Left colon (tissue), 2 donors: ENCODE data around the gene TCF7L2. TPM values are rescaled to one million over a fixed set of nuclear protein-coding genes. Genes with fewer than 3 reads are reported as not detected.

Experiments
- ATAC-seq: fragments of 200-7000 bp; cut with Tn5 transposase; one replicate; pipeline ENCODE4 v1.9.1; 2020; ENCODE audit warnings: mild to moderate bottlenecking, moderate library complexity
- DNase-seq, 2 donors: peaks; one replicate each; pipeline ENCODE4 v3.0.0-alpha.2; 2020
- intact Hi-C, 2 donors: fragments of 100-400 bp; cut with DNase I in 1 of 2; cut with micrococcal nuclease in 1 of 2; formaldehyde crosslinking; loops; one replicate each; pipeline versions ENCODE4 v1.11.2 to v1.14.0; 2022; cut with DNase I, micrococcal nuclease
- total RNA-seq, 2 donors: library from RNA; stranded (reverse); fragmentation: NEBNext Ultra II Directional; extraction: Animal tissue kit (Norgen Biotek cat#: 25700); gene quantifications; one replicate each; pipeline ENCODE4 v1.2.1, GENCODE V29; 2021
- donor health status: DM: no; HTN: no; CAD: no.
- donor health status: DM: yes; HTN: yes; CAD: no.

TCF7L2 gene
- total RNA-seq, 2 donors from 2014 or later = 114 to 118 TPM

DNA sequence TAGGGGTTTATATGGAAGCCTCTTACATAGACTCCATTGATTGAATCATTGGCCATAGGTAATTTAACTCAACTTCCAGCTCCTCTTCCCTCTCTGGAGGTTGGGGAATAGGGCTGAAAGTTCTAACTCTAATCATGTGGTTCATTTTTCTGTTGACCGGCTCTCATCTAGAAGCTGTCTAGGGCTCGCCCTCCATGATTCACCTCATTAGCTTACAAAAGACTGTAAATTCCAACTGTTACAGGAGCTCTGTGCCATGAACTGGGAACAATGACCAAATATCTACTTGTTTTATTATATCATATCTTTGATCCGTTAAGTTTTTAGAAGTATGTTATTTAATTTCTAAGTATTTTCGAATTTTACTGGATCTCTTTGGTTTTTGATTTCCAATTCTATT, 263.0 kb downstream of the TCF7L2 start:
- DNase-seq (no peak), ATAC-seq (no peak)
- intact Hi-C loops = no loop called here

DNA sequence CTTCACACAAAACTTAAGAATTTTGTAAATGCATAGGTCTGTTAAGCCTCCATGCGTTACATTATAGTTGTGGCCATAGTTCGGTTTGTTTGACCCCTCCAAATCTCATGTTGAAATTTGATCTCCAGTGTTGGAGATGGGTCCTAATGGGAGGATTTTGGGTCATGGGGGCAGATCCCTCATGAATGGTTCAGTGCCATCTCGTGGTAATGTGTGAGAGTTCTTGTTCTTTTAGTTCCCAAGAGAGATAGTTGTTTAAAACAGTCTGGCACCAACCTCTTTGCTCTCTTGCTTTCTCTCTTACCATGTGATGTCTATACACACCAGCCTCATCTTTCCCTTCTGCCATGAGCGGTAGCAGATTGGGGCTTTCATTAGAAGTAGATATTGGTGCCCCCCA, 264.3 kb downstream of the TCF7L2 start:
- ATAC-seq = no peak
- no peak for DNase-seq
- intact Hi-C loops = no loop called here

DNA sequence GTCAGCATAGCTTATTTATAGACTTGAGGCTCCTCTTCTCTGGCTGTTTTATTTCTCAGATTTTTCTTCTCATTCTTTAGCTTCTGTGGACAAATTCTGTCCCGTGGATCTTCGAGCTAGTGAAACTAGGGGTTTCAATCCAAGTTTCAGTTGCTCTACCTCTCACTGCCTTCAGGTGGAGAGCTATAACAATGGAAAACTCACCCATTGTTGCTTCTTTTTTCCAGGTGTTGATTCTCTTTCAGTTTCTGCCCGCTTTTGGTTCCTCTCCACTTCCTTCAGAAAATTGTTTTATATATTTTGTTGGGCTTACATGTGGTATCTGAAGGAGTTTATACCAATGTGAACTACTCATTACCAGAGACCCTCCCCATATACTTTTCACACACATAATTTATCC, 266.1 kb downstream of the TCF7L2 start:
- ATAC-seq = no peak
- intact Hi-C loops = no loop called here
- no peak for DNase-seq
